Bronchial epithelial cell (primary cell): ENCODE data around the gene NUDT14. TPM values are rescaled to one million over a fixed set of nuclear protein-coding genes. Genes with fewer than 3 reads are reported as not detected.

Experiments used
- DNase-seq: peaks from one replicate; pipeline ENCODE4 v3.0.0-alpha.2; 2010; ENCODE audit warnings: low read depth
- FAIRE-seq: peaks from 2 replicates; lab custom pipeline; 2011; peaks lifted over from hg19 to GRCh38; lab: Jason Lieb, UNC
- H3K27me3 ChIP-seq: 2 replicates; pipeline ENCODE4 v1.5.1; 2011; ENCODE audit warnings: low read length; ENCODE audit not compliant: control insufficient read depth, insufficient read depth
- H3K36me3 ChIP-seq: 2 replicates; pipeline ENCODE4 v1.5.1; 2011; ENCODE audit warnings: low read length; ENCODE audit not compliant: control insufficient read depth, insufficient read depth
- H3K4me3 ChIP-seq: 2 replicates; pipeline ENCODE4 v1.5.1; 2011; ENCODE audit warnings: mild to moderate bottlenecking, low read depth, low read length, control low read depth
- total RNA-seq: library from RNA; depleted of rRNA; stranded (reverse); fragments of >200 nt; gene quantifications from 2 replicates; pipeline ENCODE4 v1.2.1, GENCODE V29; 2014
- TF ChIP-seq, protein P1 (sequence below): IDR thresholded peaks from 2 replicates; pipeline ENCODE4 v1.5.1; 2011; ENCODE audit warnings: mild to moderate bottlenecking, moderate library complexity, low read length, control low read depth, inconsistent platforms; ENCODE audit not compliant: insufficient read depth, severe bottlenecking

Gene NUDT14
- total RNA-seq, 1 donor from 2014 or later, result 31.9 TPM

- Histone ChIP-seq H3K36me3 (peaks cover 49% of the 10 kb centered on the region), H3K4me3 (no peak overlapping the region), H3K27me3 (no peaks in the 10 kb centered on the region)
- DNase-seq (no peak), FAIRE-seq (no peak)
- TF ChIP-seq, protein P1, sequence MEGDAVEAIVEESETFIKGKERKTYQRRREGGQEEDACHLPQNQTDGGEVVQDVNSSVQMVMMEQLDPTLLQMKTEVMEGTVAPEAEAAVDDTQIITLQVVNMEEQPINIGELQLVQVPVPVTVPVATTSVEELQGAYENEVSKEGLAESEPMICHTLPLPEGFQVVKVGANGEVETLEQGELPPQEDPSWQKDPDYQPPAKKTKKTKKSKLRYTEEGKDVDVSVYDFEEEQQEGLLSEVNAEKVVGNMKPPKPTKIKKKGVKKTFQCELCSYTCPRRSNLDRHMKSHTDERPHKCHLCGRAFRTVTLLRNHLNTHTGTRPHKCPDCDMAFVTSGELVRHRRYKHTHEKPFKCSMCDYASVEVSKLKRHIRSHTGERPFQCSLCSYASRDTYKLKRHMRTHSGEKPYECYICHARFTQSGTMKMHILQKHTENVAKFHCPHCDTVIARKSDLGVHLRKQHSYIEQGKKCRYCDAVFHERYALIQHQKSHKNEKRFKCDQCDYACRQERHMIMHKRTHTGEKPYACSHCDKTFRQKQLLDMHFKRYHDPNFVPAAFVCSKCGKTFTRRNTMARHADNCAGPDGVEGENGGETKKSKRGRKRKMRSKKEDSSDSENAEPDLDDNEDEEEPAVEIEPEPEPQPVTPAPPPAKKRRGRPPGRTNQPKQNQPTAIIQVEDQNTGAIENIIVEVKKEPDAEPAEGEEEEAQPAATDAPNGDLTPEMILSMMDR, result no peak
These were observed 27.8 kb downstream of the NUDT14 start for GRCh38 chr14:105153331-105153731.

GRCh38 chr14:105152794-105153241, 28.3 kb downstream of the NUDT14 start:
- TF ChIP-seq, protein P1, result no peak
- FAIRE-seq, result no peak
- Histone ChIP-seq H3K4me3 (no peak overlapping the region), H3K27me3 (no peaks in the 10 kb centered on the region), H3K36me3 (peaks cover 46% of the 10 kb centered on the region)
- DNase-seq, result no peak

GRCh38 chr14:105151838-105152793, 29.0 kb downstream of the NUDT14 start:
- H3K27me3 ChIP-seq, result no peaks in the 10 kb centered on the region
- no peak for FAIRE-seq
- H3K36me3 ChIP-seq, result peaks cover 43% of the 10 kb centered on the region
- H3K4me3 ChIP-seq, result no peak overlapping the region
- no peak for DNase-seq
- TF ChIP-seq, protein P1, result no peak

DNA sequence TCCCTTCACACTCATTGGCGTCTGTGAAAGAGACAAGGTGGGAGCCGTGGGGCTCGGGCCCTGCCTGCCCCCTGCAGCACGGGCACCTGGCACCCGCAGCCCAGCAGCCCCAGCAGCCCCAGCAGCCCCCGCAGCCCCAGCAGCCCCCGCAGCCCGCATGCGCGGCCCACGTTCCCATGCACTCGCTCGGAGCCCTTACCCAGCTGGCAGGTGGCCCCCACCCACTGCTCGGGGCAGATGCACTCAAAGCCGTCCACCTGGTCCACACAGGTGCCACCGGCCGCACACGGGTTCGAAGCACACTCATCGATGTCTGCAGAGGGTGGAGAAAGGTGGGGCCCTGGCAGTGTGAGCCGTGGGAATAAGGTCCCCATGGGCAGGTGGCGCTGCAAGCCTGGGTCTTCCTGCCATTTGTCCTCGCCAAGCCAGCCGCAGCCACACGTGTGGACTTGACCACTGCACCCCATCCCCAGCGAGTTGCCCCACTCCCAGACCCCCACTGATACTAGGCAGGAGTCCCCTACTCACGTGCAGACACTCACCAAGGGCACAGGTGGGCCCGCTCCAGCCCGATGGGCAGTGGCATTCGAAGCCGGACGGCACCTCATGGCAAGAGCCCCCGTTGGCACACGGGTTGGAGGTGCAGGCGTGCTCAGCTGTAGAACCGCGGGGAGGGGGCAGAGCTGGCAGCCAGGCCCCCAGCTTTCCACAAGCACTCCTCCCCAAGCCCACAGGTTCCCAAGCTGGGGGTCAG, 29.9 kb downstream of the NUDT14 start:
- Histone ChIP-seq H3K27me3 (no peaks in the 10 kb centered on the region), H3K4me3 (no peak overlapping the region), H3K36me3 (peaks cover 46% of the 10 kb centered on the region)
- DNase-seq (no peak), FAIRE-seq (no peak)
- TF ChIP-seq, protein P1, result no peak

- TF ChIP-seq, protein P1, result no peak
- DNase-seq, result no peak
- H3K36me3 ChIP-seq, result peaks cover 47% of the 10 kb centered on the region
- no peaks in the 10 kb centered on the region for H3K27me3 ChIP-seq
- no peak overlapping the region for H3K4me3 ChIP-seq
- FAIRE-seq, result no peak
These were observed 30.6 kb downstream of the NUDT14 start for GRCh38 chr14:105150368-105151083.
